ENCODE results near the gene PRICKLE4.

PRICKLE4 gene

DNA sequence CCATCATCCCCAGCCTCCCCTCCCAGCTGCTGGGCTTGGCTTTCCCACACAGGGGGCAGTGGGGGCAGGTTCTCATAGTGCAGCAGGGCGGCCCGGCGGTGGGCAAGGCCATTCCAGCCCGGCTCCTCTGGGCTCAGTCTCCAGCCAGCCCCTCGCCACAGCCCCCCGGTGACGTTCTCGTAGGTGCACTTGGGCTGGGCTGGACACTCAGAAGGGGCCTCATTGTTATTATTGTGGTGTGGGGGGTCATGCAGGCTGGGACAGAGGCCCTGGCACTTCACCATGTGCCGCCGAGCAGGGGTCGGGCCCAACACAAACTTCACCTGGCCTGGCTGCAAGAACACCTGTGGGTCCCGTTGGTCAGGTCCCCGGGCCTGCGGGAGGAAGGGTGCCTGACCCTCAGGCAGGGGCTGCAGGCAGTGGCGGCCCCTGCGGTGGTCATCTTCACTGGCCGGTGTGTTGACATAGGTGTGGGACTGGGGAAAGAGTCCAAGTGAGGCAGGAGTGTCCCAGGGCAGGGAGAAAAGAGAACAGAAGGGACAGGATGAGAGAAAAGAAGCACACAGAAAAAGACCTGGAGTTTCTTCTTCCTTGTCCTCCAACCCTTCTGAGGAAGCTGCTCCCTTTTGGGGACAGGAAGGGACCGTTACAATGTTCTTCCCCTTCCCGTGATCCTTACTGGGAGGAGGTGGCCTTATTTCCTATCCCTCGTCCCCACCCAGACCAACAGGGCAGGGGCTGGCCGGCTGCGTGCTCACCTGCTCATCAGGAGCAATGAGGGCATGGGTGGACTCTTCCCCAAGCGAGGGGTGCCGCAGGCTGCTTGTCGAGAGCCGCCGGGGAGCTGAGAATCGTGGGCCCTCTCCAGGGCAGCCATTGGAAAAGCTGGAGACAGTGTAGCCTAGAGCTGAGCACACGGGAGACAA is 9.3 kb upstream of the PRICKLE4 start:
- no peak overlapping the region for H3K4me3 ChIP-seq (ENCODE audit: control insufficient read depth, low read depth, low read length)
- DNase-seq (ENCODE audit: low read depth), result no peak
- TF ChIP-seq, protein P1, sequence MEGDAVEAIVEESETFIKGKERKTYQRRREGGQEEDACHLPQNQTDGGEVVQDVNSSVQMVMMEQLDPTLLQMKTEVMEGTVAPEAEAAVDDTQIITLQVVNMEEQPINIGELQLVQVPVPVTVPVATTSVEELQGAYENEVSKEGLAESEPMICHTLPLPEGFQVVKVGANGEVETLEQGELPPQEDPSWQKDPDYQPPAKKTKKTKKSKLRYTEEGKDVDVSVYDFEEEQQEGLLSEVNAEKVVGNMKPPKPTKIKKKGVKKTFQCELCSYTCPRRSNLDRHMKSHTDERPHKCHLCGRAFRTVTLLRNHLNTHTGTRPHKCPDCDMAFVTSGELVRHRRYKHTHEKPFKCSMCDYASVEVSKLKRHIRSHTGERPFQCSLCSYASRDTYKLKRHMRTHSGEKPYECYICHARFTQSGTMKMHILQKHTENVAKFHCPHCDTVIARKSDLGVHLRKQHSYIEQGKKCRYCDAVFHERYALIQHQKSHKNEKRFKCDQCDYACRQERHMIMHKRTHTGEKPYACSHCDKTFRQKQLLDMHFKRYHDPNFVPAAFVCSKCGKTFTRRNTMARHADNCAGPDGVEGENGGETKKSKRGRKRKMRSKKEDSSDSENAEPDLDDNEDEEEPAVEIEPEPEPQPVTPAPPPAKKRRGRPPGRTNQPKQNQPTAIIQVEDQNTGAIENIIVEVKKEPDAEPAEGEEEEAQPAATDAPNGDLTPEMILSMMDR (conservative IDR thresholded peaks at IDR 0.05; ENCODE audit: control insufficient read depth, insufficient read depth, low read depth, low read length), result no peak

DNA sequence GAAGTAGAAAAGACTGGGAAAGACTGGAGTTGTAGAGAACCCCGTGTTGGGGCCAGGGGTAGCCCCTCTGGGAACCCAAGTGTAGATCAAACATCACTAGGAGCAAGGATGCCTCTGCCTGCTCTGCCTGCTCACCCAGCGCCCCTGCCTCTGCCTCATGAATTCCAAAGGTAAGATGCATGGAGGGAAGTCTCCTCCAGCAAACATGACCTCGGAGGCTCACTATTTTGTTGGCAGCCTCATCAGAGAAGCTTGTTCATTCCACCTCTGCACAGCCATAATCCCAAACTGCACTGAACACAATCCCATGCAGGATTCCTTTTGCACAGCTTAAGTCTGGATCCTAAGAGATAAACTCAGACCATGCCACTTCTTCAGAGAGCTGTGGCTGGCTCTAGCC is 5.7 kb upstream of the PRICKLE4 start:
- no peak overlapping the region for H3K4me3 ChIP-seq (ENCODE audit: control insufficient read depth, low read depth, low read length)

DNA sequence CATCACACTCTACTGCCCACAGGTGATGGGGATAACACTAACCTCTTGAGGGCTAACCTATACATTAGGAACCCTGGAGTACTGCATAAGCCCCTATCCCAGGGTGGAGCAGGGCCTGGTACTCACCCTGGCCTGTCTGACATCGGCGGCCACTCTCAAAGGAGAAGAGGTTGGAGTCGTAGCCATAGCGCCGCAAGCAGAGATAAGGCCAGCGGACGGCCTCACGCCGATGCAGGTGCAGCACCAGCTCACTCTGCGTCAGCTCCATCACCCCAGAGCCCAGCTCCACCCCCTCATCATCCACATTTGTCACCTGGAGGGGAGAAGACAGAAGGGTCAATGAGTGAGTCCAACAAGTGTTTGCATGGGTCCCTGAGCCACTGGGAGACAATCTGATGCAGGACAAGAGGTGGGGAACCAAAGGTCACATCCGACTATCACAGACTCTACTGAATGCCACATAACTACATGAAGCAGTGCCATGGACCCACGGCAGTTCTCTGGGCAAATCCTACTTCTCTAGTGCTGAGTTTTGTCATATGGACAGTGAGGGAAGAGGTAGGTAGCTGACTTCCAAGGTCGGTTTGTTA is 5.2 kb upstream of the PRICKLE4 start:
- TF ChIP-seq, protein P1 (conservative IDR thresholded peaks at IDR 0.05; ENCODE audit: control insufficient read depth, insufficient read depth, low read depth, low read length), result no peak
- DNase-seq (ENCODE audit: low read depth), result no peak
- H3K4me3 ChIP-seq (ENCODE audit: control insufficient read depth, low read depth, low read length), result no peak overlapping the region

More for the DNA sequence above, 5.7 kb upstream of the PRICKLE4 start:
- TF ChIP-seq, protein P1 (conservative IDR thresholded peaks at IDR 0.05; ENCODE audit: control insufficient read depth, insufficient read depth, low read depth, low read length), result no peak
- DNase-seq (ENCODE audit: low read depth), result no peak

DNA sequence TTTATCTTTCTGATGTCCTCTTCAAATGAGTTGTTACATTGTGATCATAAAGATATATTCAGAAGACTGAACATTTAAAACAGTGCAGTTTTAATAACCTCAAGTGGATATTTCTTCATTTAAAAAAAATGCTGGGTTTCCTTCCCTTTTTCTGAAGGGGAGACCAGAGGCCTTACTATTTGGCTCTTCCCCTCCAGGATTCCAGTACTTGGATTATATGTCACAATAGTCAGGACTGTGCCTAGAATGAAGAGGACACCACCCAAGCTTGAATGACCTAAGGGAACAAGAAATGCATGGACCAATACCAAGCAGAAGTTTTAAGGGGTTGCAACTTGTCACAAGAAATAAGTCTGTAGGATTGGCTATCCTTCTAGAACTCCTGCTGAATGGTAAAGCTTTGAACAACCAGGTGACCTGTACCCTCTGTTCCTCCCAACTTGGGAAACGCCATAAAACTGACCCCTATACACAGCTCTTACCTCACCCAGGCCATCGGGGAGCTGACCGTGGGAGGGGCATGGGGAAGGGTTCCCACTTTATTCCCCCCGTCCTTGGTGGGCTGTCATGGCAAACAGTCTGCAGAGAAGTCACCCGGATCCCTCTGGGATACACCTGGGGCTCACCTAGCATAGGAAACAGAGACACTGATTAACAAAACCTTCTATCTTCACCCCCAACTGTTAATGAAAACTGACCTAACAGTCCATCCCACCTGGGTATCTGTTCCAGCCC is 2.9 kb upstream of the PRICKLE4 start:
- TF ChIP-seq, protein P1 (conservative IDR thresholded peaks at IDR 0.05; ENCODE audit: control insufficient read depth, insufficient read depth, low read depth, low read length), result no peak
- no peak for DNase-seq (ENCODE audit: low read depth)
- no peak overlapping the region for H3K4me3 ChIP-seq (ENCODE audit: control insufficient read depth, low read depth, low read length)

DNA sequence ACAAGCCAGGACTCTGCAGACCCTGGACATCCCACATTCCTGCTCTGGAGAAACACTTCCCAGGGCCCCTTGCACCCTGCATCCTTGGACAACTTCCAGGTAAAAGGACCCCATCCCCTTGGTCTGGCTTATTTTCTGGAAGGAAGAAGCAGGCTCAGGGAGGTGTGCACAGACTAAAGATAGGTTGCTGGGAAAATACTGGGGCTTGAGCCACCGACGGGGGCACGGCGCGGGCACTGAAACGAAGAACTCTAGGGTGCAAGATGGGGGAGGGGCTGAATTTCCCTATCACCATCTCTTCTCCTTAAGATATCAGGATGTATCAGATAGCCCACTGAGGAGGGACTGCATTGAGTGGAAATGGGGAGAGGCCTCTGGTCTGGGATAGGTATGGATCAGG is 1.7 kb upstream of the PRICKLE4 start:
- no peak for DNase-seq (ENCODE audit: low read depth)
- peak overlapping the region; percentile 77 for H3K4me3 ChIP-seq (ENCODE audit: control insufficient read depth, low read depth, low read length)
- TF ChIP-seq, protein P1 (conservative IDR thresholded peaks at IDR 0.05; ENCODE audit: control insufficient read depth, insufficient read depth, low read depth, low read length), result no peak

DNA sequence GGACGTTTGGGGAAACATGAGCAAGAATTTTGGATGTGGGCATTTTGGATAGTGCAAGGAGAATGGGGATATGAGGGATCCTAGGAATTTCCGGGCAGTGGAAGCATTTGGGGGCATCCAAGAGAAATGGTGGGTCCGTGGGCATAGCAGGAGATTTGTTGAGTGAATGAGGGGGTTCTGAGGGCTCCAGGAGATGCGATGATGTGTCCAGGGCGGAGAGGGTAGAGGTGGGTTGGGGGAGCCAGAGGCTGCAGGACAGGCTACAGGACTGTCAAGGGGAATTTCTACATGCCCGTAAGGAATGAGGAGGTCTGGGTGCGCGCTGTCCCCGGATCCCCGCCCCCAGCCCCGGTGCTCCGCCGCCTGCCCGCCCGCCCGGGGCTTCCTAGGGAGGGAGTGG is 1.2 kb upstream of the PRICKLE4 start:
- peak overlapping the region; percentile 77 for H3K4me3 ChIP-seq (ENCODE audit: control insufficient read depth, low read depth, low read length)
- TF ChIP-seq, protein P1 (conservative IDR thresholded peaks at IDR 0.05; ENCODE audit: control insufficient read depth, insufficient read depth, low read depth, low read length), result no peak
- no peak for DNase-seq (ENCODE audit: low read depth)

Data from fibroblast of mammary gland (primary cell).